Choroid plexus epithelial cell (primary cell): ENCODE results near the gene PHIP.
"Not testable (repeated sequence)": the region's sequence is repeated elsewhere in the genome, so short reads cannot be mapped to it uniquely, and the experiment has no call there.

ENCODE experiments used
- DNase-seq: peaks from one replicate; pipeline ENCODE4 v3.0.0-alpha.2; 2010; ENCODE audit warnings: low read depth
- H3K4me3 ChIP-seq: 2 replicates; pipeline ENCODE4 v1.5.1; 2011; ENCODE audit warnings: low read depth, mild to moderate bottlenecking, control low read depth, low read length, moderate library complexity
- TF ChIP-seq, protein P1 (sequence below): conservative IDR thresholded peaks from 2 replicates; pipeline ENCODE4 v1.5.1; 2011; ENCODE audit warnings: low read depth, mild to moderate bottlenecking, control low read depth, inconsistent platforms, low read length, moderate library complexity

PHIP gene

GRCh38 chr6:78896227-78896626 lies 181.8 kb downstream of the PHIP start:
- TF ChIP-seq, protein P1, sequence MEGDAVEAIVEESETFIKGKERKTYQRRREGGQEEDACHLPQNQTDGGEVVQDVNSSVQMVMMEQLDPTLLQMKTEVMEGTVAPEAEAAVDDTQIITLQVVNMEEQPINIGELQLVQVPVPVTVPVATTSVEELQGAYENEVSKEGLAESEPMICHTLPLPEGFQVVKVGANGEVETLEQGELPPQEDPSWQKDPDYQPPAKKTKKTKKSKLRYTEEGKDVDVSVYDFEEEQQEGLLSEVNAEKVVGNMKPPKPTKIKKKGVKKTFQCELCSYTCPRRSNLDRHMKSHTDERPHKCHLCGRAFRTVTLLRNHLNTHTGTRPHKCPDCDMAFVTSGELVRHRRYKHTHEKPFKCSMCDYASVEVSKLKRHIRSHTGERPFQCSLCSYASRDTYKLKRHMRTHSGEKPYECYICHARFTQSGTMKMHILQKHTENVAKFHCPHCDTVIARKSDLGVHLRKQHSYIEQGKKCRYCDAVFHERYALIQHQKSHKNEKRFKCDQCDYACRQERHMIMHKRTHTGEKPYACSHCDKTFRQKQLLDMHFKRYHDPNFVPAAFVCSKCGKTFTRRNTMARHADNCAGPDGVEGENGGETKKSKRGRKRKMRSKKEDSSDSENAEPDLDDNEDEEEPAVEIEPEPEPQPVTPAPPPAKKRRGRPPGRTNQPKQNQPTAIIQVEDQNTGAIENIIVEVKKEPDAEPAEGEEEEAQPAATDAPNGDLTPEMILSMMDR = no peak
- H3K4me3 ChIP-seq = no peak overlapping the region
- no peak for DNase-seq

- H3K4me3 ChIP-seq, DNase-seq: not testable (repeated sequence)
Measured at GRCh38 chr6:78889901-78890300, 188.2 kb downstream of the PHIP start.
